Renal cortical epithelial cell (primary cell): ENCODE data around the gene KLHDC8B. TPM values are rescaled to one million over a fixed set of nuclear protein-coding genes. Genes with fewer than 3 reads are reported as not detected.

Experiments
- DNase-seq: peaks from one replicate; pipeline ENCODE4 v3.0.0-alpha.2; 2011; ENCODE audit warnings: low read depth
- total RNA-seq: library from RNA; depleted of rRNA; stranded (reverse); fragments of >200 nt; gene quantifications from 2 replicates; pipeline ENCODE4 v1.2.3, GENCODE V29; 2014

Gene KLHDC8B
- 20.1 and 26.6 TPM in 2 replicates for total RNA-seq

DNA sequence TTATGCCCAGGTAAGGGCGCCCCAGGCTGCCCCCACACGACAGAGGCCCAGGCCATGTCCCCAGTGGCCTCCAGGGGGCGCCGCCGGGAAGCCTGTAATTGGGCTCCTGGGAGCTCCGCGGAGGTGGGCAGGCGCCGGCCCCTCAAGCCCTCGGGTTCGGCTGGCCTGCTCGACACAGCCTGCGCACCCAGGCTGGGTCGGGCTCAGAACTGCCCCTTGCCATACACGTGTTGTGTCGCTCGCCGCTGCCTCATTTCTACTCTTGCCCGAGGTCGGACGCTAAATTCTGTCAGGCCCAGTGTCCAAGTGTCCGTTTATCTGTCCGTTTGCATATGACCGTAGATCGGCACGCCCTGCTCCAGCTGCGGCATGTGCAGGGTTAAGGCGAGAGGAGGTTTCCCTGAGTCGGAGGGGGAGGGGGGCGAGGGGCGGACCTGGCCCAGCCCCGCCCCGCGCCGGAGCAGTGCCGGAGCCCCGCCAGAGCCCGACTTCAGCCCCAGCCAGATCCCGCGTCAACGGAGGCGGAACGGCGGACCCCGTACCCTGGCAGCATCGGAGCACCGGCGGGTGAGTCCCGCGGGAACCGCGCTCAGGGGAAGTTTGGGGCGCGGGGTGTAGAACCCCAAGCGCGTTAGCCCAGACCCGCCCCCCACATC, at the start of gene KLHDC8B:
Gene KLHDC8B (plus strand): TSS at position 480 of the 656 bp plus-strand sequence. CDS start 1,172 bp downstream, outside the sequence.
- peak; percentile 68 for DNase-seq

- DNase-seq = no peak
These were observed 49.4 kb upstream of the KLHDC8B start for GRCh38 chr3:49122022-49122421.

- no peak for DNase-seq
These were observed 48.9 kb upstream of the KLHDC8B start for GRCh38 chr3:49122451-49122850.

DNA sequence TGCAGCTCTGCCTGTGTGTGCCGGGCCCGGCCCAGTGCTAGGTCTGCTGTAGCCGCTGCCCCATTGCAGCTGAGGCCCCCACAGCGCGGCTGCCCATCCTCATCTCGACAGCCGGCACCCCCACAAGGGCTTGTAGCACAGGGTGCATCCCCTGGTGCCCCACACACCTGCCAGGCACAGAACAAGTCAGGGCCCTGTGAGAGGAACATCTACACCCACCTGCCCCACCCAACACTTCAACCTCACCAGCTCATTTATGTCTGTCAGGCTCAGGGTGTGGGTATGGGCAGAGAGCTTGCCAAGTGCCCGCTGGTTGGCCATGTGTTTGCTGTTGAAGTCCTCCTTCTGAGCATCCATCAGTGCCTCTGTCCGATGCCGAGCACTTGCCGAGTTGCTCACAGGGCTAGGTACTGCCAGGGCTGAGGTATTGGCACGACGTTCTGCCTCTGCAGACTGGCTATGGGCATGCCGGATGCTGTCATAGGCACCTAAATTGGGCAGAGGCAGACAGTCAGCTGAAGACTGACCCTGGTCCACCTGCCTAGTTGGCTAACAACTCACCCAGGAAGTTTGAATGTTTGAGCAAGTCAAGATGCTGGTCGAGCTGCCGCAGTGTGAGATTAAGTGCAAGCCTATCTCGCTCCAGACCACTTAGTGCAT, 48.4 kb upstream of the KLHDC8B start:
- DNase-seq = no peak

DNA sequence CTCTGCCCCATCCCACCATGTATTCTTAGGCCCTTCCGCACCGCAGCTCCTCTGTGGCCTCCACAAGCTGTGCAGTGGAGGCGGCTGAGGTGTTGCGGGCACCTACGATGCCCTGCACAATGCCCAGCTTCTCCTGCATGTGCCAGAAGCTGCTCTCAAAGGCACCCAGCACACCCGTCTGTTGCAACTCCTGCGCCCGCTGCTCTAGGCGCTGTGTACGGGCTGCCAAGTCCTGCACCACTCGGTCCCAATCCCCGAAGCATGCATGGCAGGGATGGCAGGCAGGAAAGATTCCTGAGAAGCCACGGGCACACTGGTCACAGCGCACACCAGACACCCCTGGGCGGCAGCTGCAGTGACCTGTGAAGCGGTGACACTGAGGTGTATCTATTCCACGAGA, 47.7 kb upstream of the KLHDC8B start:
- DNase-seq = no peak

DNA sequence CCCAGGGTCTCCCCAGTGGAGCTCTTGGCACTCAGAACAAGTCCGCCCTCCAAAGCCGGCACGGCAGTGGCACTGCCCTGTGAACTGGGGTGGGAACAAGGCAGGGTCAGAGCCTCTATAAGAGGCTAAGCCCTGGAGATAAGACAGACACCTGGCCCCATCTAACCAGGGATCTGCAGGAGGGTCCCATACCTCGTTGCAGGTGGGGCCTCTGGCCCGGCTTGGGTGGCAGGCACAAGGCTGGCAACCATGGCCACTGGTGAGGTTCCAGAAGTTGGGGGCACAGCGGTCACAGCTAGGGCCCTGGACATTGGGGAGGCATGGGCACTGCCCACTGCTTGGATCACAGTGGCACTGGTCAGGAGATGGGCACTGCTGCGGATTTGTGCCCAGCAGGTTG, 47.2 kb upstream of the KLHDC8B start:
- DNase-seq = no peak

DNA sequence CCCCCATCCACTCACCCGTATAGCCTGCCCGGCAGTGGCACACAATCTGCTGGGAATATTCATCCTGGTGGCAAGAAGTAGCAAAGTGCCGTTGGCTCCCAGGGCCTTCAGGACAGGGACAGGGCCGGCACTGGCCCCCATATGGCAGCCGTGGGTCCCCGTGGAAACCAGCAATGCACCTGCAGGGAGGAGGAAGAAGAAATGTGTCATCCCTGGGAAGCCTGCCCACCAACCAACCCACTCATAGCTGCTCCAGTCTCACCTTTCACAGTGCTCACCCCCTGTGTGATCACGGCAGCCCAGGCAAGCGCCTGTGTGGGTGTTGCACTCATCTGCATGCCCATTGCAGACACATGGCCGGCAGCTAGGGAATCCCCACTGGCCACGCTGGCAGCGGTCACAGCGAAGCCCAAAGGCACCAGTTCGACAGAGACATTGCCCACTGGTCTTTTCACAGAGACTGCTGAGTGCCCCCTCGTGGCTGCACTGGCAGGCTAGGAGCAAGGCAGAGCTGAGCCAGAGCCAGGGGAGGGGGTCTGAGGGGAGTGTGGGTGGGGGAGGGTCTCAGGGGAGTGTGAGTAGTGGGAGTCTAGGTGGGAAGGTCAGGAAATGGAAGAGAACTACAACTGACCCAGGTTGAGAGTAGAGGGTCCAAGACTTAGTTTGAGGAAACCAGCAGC, 46.3 kb upstream of the KLHDC8B start:
- DNase-seq = no peak

DNA sequence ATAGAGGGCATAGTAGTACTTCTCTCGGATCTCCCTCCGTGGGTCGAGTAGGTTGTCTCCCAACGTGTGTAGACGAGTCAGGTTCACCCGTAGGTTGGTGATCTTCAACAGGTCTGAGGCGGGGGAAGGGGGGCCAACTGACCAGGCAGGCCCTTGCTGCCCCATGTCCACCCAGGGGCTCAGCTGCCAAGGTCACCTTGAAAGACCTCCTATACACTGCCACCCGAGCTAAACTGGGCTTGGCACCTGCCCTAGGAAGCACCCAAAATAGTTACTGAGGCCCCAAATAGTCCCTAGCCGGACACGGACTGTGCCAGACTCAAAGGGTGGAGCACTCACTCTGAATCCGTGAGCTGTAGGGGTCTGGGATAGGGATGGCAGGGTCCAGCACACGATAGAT, 40.4 kb upstream of the KLHDC8B start:
- DNase-seq = no peak

DNA sequence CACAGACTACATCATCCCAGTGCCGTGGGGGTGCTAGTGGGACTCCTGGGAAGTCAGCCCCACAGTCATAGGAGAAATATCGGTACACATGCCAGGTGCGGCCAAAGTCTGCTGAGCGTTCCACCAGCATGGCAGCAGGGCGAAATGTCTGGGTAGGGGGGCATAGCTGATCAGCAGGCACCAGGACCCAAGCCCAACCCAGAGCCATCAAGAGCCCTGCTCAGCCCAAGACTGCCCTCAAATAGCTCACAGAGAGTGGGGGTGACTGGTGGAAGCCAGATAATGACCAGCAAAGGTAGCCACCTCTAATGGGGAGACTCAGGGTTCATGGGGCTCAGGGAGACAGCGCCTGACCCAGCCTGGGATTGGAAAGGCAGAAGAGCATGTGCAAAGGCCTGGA, 39.8 kb upstream of the KLHDC8B start:
- no peak for DNase-seq

- no peak for DNase-seq
These were observed 39.3 kb upstream of the KLHDC8B start for GRCh38 chr3:49132073-49132436.

- DNase-seq = peak; percentile 74
These were observed 38.8 kb upstream of the KLHDC8B start, which contains the start of gene LAMB2 for GRCh38 chr3:49132437-49133225. LAMB2 (minus strand) TSS chr3:49133050; CDS start chr3:49132867, 183 bp downstream.

GRCh38 chr3:49133226-49133951, 38.0 kb upstream of the KLHDC8B start:
- peak; percentile 81 for DNase-seq

- DNase-seq = no peak
These were observed 36.7 kb upstream of the KLHDC8B start for GRCh38 chr3:49134471-49135265.

GRCh38 chr3:49135499-49135898, 35.9 kb upstream of the KLHDC8B start:
- no peak for DNase-seq

DNA sequence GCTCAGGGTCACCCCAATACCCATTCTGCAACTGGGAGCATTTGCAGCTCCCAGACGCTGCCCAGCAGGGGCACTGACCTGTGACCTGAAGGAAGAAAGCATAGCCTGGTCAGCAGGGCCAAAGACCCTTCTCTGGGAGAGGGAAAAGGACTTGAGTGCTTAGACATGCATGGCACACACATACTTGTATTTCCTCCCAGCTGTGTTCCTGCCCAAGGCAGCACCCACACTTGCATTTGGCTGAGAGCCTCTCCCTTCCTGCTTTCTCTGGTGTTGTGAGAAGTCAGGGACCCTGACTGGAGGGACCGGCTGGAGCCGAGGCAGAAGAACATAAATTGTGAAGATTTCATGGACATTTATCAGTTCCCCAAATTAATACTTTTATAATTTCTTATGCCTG, 31.3 kb upstream of the KLHDC8B start:
- no peak for DNase-seq

DNA sequence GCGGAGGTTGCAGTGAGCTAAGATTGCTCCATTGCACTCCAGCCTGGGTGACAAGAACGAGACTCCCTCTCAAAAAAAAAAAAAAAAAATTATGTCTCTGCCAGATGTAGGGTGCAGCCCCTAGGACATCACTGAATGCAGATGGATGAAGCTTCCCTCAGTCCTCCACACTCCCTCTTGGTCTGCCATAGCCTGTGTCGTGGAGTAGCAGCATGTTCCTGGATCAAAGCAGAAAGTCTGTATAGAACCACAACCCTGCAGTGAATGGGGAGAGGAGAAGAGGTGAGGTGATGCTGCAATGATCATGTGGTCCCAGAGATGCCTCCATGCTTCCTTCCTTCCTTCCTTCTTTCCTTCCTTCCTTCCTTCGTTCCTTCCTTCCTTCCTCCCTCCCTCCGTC, 23.2 kb upstream of the KLHDC8B start:
- DNase-seq = no peak

GRCh38 chr3:49151610-49152009, 19.8 kb upstream of the KLHDC8B start:
- no peak for DNase-seq

- no peak for DNase-seq
These were observed 18.0 kb upstream of the KLHDC8B start for GRCh38 chr3:49153349-49153912.

DNA sequence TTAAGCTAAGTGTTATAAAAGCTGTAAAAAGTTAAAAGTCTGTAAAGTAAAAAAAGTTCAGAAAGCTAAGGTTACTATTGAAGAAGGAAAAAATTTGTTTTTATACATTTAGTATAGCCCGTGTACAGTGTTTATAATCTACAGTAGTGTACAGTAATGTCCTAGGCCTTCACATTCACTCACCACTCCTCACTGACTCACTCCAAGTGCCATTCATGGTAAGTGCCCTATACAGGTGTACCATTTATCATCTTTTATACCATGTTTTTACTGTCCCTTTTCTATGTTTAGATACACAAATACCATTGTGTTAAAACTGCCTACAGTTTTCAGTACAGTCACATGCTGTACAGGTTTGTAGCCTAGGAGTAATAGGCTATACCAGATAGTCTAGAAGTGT, 14.1 kb upstream of the KLHDC8B start:
- no peak for DNase-seq

GRCh38 chr3:49158103-49158709, 13.2 kb upstream of the KLHDC8B start:
- no peak for DNase-seq
